ENCODE results near the gene CTTNBP2NL.

CTTNBP2NL gene

GRCh38 chr1:112506306-112506705, 110.3 kb downstream of the CTTNBP2NL start:
- DNase-seq (ENCODE audit: low read depth), result no peak
- no peak for TF ChIP-seq CTCF (IDR thresholded peaks at IDR 0.05; ENCODE audit: insufficient read depth, low read depth, low read length, missing control alignments)
- no peak overlapping the region for H3K4me3 ChIP-seq (ENCODE audit: low read length)

GRCh38 chr1:112506731-112507130, 110.7 kb downstream of the CTTNBP2NL start:
- TF ChIP-seq CTCF (IDR thresholded peaks at IDR 0.05; ENCODE audit: insufficient read depth, low read depth, low read length, missing control alignments), result no peak
- no peak for DNase-seq (ENCODE audit: low read depth)
- no peak overlapping the region for H3K4me3 ChIP-seq (ENCODE audit: low read length)

GRCh38 chr1:112507336-112507735, 111.3 kb downstream of the CTTNBP2NL start:
- no peak for DNase-seq (ENCODE audit: low read depth)
- no peak for TF ChIP-seq CTCF (IDR thresholded peaks at IDR 0.05; ENCODE audit: insufficient read depth, low read depth, low read length, missing control alignments)
- H3K4me3 ChIP-seq (ENCODE audit: low read length), result no peak overlapping the region

DNA sequence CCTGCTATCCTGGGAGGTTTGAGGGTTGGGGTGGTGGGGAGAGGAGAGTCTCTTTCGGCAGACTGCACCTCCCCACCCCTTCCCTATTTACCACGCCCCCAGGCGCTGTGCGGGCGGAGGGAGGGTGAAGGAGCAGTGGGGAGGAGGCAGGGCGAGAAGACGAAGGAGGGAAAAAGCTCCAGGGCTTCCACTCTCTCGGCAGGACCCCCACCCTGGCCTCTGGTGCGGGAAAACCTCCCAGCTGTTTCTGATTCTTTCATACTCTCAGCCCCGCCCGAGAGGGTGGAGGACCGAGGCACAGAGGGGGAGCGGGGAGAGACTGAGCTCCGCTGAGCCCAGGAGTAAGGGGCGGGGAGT, 111.9 kb downstream of the CTTNBP2NL start:
- DNase-seq (ENCODE audit: low read depth), result no peak
- peak overlapping the region; percentile 37 for H3K4me3 ChIP-seq (ENCODE audit: low read length)
- TF ChIP-seq CTCF (IDR thresholded peaks at IDR 0.05; ENCODE audit: insufficient read depth, low read depth, low read length, missing control alignments), result no peak

DNA sequence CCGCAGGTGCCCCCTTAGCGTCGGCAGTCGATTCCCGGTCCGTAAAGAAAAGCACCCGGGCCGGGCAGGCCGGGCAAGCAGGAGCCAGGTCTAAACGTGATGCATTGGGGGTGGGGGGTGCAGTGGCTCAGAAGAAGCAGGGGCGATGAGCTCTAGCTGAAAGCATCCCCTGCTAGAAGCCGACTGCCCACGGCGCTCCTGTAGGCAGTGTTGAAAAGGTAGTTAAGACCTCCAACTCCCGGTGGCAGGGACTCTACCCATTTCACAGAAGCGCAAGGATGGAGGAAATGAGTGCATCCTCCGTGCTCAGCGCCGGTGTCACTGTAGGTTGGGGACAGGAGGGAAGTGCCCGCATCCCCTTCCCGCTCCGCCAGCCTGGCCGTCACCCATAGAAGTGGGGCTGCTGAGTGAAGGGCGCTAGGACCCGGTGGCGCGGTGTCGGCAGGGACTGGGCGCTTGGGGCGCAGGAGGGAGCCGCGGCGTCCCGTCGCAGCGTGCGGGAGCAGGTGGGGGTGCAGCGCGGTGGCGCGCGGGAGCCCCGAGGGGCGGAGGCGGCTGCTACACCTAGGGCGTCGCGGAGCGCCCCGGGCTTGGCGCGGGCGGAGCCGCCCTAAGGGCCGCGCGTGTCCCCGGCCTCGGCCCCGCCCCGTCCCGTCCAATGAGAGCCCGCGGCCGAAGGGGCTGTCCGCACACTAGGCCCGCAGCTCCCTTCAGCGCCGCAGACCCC, 112.4 kb downstream of the CTTNBP2NL start, which contains the start of gene WNT2B:
TSS of gene WNT2B (plus strand) at position 688 of the 727 bp plus-strand sequence. CDS start 298 bp downstream, outside the sequence.
- TF ChIP-seq CTCF (IDR thresholded peaks at IDR 0.05; ENCODE audit: insufficient read depth, low read depth, low read length, missing control alignments), result no peak

GRCh38 chr1:112509005-112509659, 113.1 kb downstream of the CTTNBP2NL start:
- no peak for TF ChIP-seq CTCF (IDR thresholded peaks at IDR 0.05; ENCODE audit: insufficient read depth, low read depth, low read length, missing control alignments)
- peak overlapping the region; percentile 37 for H3K4me3 ChIP-seq (ENCODE audit: low read length)
- DNase-seq (ENCODE audit: low read depth), result peak; percentile 27

More for the DNA sequence above, 112.4 kb downstream of the CTTNBP2NL start, which contains the start of gene WNT2B:
- DNase-seq (ENCODE audit: low read depth), result peak; percentile 25
- H3K4me3 ChIP-seq (ENCODE audit: low read length), result peak within 1 kb of the TSS; percentile 37

All from epithelial cell of esophagus (primary cell).